ENCODE results near the gene TOR2A.

- TF ChIP-seq POLR2A (IDR thresholded peaks at IDR 0.05) = no peak
- TF ChIP-seq CTCF (IDR thresholded peaks at IDR 0.05 in 8 of 11, conservative IDR thresholded peaks at IDR 0.05 in 3 of 11) = no peak
- no peak for TF ChIP-seq POLR2AphosphoS5 (IDR thresholded peaks at IDR 0.05)
Observed at GRCh38 chr9:127717766-127718165, 17.3 kb downstream of the TOR2A start.

Data from spleen (tissue), 7 donors.